ENCODE data around the gene CSMD2. TPM values are rescaled to one million over a fixed set of nuclear protein-coding genes. Genes with fewer than 3 reads are reported as not detected.

CSMD2 gene
- total RNA-seq, 1 donor from 2014 or later: 2.6 TPM

DNA sequence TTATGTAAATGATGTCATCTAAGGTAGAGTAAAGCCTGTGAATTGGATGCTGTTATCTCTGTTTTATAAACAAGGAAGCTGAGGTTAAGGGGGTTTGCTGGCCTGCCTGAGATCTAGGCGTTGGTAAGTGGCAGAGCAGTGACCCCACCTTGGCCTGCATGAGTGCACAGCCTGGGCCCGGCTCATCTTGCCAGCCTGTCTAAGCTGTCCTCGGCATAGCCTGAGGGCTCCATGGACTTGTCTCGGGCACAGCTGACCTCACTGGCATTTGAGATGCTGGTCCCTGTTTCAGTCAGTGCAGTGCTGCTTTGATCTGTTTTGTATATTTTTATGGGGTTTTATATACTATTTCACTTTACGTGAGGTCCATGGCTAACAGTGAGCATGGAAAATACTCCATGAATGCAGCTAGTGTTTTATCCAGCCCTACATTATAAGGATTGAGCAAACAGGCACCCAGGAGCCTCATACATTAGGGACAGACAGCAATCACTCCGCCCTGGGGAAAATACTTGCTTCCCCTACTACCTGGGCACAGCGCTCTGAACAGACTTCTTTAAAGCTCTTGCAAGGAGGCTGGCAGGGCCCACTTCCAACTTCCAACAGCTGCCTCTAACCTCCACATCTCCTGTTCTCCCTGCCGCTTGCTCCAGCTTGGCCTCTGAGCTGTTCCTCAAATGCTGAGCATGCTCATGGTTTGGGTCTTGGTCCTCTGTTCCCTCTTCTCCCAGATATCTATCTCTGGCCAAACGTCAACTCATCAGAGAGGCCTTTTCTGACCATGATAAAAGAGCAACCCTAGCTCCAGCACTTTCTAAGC, 451.8 kb downstream of the CSMD2 start:
- no peak for DNase-seq (ENCODE audit: low spot score)
- H3K9me3 Mint-ChIP-seq: no peaks in the 10 kb centered on the region
- Histone ChIP-seq H3F3A (ENCODE audit: low read depth) (no peaks in the 10 kb centered on the region), H3K9me3 (ENCODE audit: low read depth) (no peaks in the 10 kb centered on the region), H3K79me2 (ENCODE audit: low read depth) (no peaks in the 10 kb centered on the region), H4K20me1 (ENCODE audit: low read depth) (no peaks in the 10 kb centered on the region), H3K4me1 (no peaks in the 10 kb centered on the region), H3K4me3 (no peak overlapping the region), H3K4me2 (no peak overlapping the region), H3K27me3 (no peaks in the 10 kb centered on the region), H3K27ac (no peak overlapping the region), H3K36me3 (no peaks in the 10 kb centered on the region), H2AFZ (replicated peaks) (no peak overlapping the region), H3K9ac (no peak overlapping the region)
- peaks cover 21% of the 10 kb centered on the region for H3K4me1 Mint-ChIP-seq
- H3K36me3 Mint-ChIP-seq: peaks cover 2% of the 10 kb centered on the region
- H3K4me3 Mint-ChIP-seq: no peak overlapping the region
- no peaks in the 10 kb centered on the region for H3K27me3 Mint-ChIP-seq (ENCODE audit: insufficient read depth, low read depth)
- TF ChIP-seq EZH2phosphoT487 (IDR thresholded peaks at IDR 0.05) (no peak), EZH2 (IDR thresholded peaks at IDR 0.05) (no peak), CTCF (IDR thresholded peaks at IDR 0.05) (no peak)
- H3K27ac Mint-ChIP-seq: peak overlapping the region; percentile 57

DNA sequence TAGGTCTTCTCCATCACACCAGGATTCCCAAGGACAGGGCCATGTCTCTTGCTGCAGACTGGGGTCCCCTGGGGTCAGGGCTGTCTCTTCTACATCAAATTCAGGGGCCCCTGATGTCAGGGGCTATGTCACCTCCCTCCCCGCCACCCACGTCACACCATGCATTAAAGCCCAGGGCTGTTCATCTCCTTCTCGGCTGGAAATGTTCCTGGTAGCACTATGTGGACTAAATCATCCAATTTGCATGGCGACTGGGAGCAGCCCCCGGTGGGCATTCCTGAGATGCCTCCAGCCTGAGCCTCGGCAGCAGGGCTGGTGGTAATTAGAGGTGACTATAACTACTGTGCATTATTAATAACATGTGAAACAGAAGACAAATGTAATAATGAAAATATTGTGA, 452.8 kb downstream of the CSMD2 start:
- Histone ChIP-seq H3K4me3 (no peak overlapping the region), H3K36me3 (no peaks in the 10 kb centered on the region), H3K9ac (no peak overlapping the region), H3K4me2 (no peak overlapping the region), H3K27ac (no peak overlapping the region), H3K79me2 (ENCODE audit: low read depth) (no peaks in the 10 kb centered on the region), H3K27me3 (no peaks in the 10 kb centered on the region), H2AFZ (replicated peaks) (no peak overlapping the region), H4K20me1 (ENCODE audit: low read depth) (no peaks in the 10 kb centered on the region), H3F3A (ENCODE audit: low read depth) (no peaks in the 10 kb centered on the region), H3K4me1 (no peaks in the 10 kb centered on the region), H3K9me3 (ENCODE audit: low read depth) (no peaks in the 10 kb centered on the region)
- TF ChIP-seq EZH2phosphoT487 (IDR thresholded peaks at IDR 0.05) (no peak), EZH2 (IDR thresholded peaks at IDR 0.05) (no peak), CTCF (IDR thresholded peaks at IDR 0.05) (no peak)
- Mint-ChIP-seq H3K4me3 (no peak overlapping the region), H3K36me3 (peaks cover 2% of the 10 kb centered on the region), H3K27ac (no peak overlapping the region), H3K4me1 (peaks cover 24% of the 10 kb centered on the region), H3K27me3 (ENCODE audit: insufficient read depth, low read depth) (no peaks in the 10 kb centered on the region), H3K9me3 (no peaks in the 10 kb centered on the region)
- DNase-seq (ENCODE audit: low spot score): no peak

GRCh38 chr1:33711511-33711910, 453.5 kb downstream of the CSMD2 start:
- Mint-ChIP-seq H3K9me3 (no peaks in the 10 kb centered on the region), H3K4me3 (no peak overlapping the region), H3K4me1 (peaks cover 24% of the 10 kb centered on the region), H3K27me3 (ENCODE audit: insufficient read depth, low read depth) (no peaks in the 10 kb centered on the region), H3K36me3 (peaks cover 2% of the 10 kb centered on the region), H3K27ac (peak overlapping the region; percentile 68)
- no peaks in the 10 kb centered on the region for H3K4me1 ChIP-seq
- no peaks in the 10 kb centered on the region for H4K20me1 ChIP-seq (ENCODE audit: low read depth)
- no peak for TF ChIP-seq CTCF (IDR thresholded peaks at IDR 0.05)
- no peak for TF ChIP-seq EZH2 (IDR thresholded peaks at IDR 0.05)
- TF ChIP-seq EZH2phosphoT487 (IDR thresholded peaks at IDR 0.05): no peak
- no peaks in the 10 kb centered on the region for H3K27me3 ChIP-seq
- no peak overlapping the region for H3K27ac ChIP-seq
- H3K4me2 ChIP-seq: no peak overlapping the region
- H3K4me3 ChIP-seq: no peak overlapping the region
- H2AFZ ChIP-seq (replicated peaks): no peak overlapping the region
- H3K79me2 ChIP-seq (ENCODE audit: low read depth): no peaks in the 10 kb centered on the region
- H3F3A ChIP-seq (ENCODE audit: low read depth): no peaks in the 10 kb centered on the region
- no peaks in the 10 kb centered on the region for H3K36me3 ChIP-seq
- H3K9me3 ChIP-seq (ENCODE audit: low read depth): no peaks in the 10 kb centered on the region
- no peak for DNase-seq (ENCODE audit: low spot score)
- no peak overlapping the region for H3K9ac ChIP-seq

Measured in neural progenitor cell (in vitro differentiated cells).